ENCODE results near the gene LEAP2. TPM values are rescaled to one million over a fixed set of nuclear protein-coding genes. Genes with fewer than 3 reads are reported as not detected.

LEAP2 gene
- total RNA-seq, 1 donor from 2014 or later: 0.91 TPM

- H3K9me3 Mint-ChIP-seq (ENCODE audit: unreplicated experiment): no peaks in the 10 kb centered on the region
- no peak overlapping the region for H3K27ac Mint-ChIP-seq (ENCODE audit: unreplicated experiment)
- no peak for DNase-seq (ENCODE audit: extremely low spot score, unreplicated experiment)
- peaks cover 13% of the 10 kb centered on the region for H3K4me1 Mint-ChIP-seq (ENCODE audit: unreplicated experiment)
- H3K27me3 Mint-ChIP-seq (ENCODE audit: unreplicated experiment): no peaks in the 10 kb centered on the region
- TF ChIP-seq CTCF (IDR thresholded peaks at IDR 0.05): no peak
- no peak overlapping the region for H3K4me3 Mint-ChIP-seq (ENCODE audit: unreplicated experiment)
- peaks cover 25% of the 10 kb centered on the region for H3K36me3 Mint-ChIP-seq (ENCODE audit: unreplicated experiment)
These were observed 1.8 kb upstream of the LEAP2 start for GRCh38 chr5:132871459-132872284.

- no peak for DNase-seq (ENCODE audit: extremely low spot score, unreplicated experiment)
- Mint-ChIP-seq H3K36me3 (ENCODE audit: unreplicated experiment) (peaks cover 26% of the 10 kb centered on the region), H3K9me3 (ENCODE audit: unreplicated experiment) (no peaks in the 10 kb centered on the region), H3K4me3 (ENCODE audit: unreplicated experiment) (no peak overlapping the region), H3K27me3 (ENCODE audit: unreplicated experiment) (no peaks in the 10 kb centered on the region), H3K4me1 (ENCODE audit: unreplicated experiment) (peaks cover 5% of the 10 kb centered on the region), H3K27ac (ENCODE audit: unreplicated experiment) (no peak overlapping the region)
- TF ChIP-seq CTCF (IDR thresholded peaks at IDR 0.05): no peak
These were observed 715 bp upstream of the LEAP2 start for GRCh38 chr5:132872788-132873118.

- Mint-ChIP-seq H3K27me3 (ENCODE audit: unreplicated experiment) (no peaks in the 10 kb centered on the region), H3K9me3 (ENCODE audit: unreplicated experiment) (no peaks in the 10 kb centered on the region), H3K4me1 (ENCODE audit: unreplicated experiment) (no peaks in the 10 kb centered on the region), H3K27ac (ENCODE audit: unreplicated experiment) (no peak overlapping the region), H3K4me3 (ENCODE audit: unreplicated experiment) (no peak overlapping the region), H3K36me3 (ENCODE audit: unreplicated experiment) (peaks cover 28% of the 10 kb centered on the region)
- no peak for DNase-seq (ENCODE audit: extremely low spot score, unreplicated experiment)
- TF ChIP-seq CTCF (IDR thresholded peaks at IDR 0.05): no peak
These were observed 433 bp downstream of the LEAP2 start for GRCh38 chr5:132873930-132874271.

- Mint-ChIP-seq H3K27me3 (ENCODE audit: unreplicated experiment) (no peaks in the 10 kb centered on the region), H3K4me1 (ENCODE audit: unreplicated experiment) (no peaks in the 10 kb centered on the region), H3K36me3 (ENCODE audit: unreplicated experiment) (peaks cover 43% of the 10 kb centered on the region), H3K9me3 (ENCODE audit: unreplicated experiment) (no peaks in the 10 kb centered on the region), H3K27ac (ENCODE audit: unreplicated experiment) (no peak overlapping the region), H3K4me3 (ENCODE audit: unreplicated experiment) (no peak overlapping the region)
- no peak for DNase-seq (ENCODE audit: extremely low spot score, unreplicated experiment)
- TF ChIP-seq CTCF (IDR thresholded peaks at IDR 0.05): no peak
These were observed 2.7 kb downstream of the LEAP2 start for GRCh38 chr5:132876020-132876759.

- no peak for TF ChIP-seq CTCF (IDR thresholded peaks at IDR 0.05)
- DNase-seq (ENCODE audit: extremely low spot score, unreplicated experiment): no peak
- Mint-ChIP-seq H3K9me3 (ENCODE audit: unreplicated experiment) (no peaks in the 10 kb centered on the region), H3K27ac (ENCODE audit: unreplicated experiment) (no peak overlapping the region), H3K36me3 (ENCODE audit: unreplicated experiment) (peaks cover 47% of the 10 kb centered on the region), H3K4me3 (ENCODE audit: unreplicated experiment) (no peak overlapping the region), H3K27me3 (ENCODE audit: unreplicated experiment) (no peaks in the 10 kb centered on the region), H3K4me1 (ENCODE audit: unreplicated experiment) (no peaks in the 10 kb centered on the region)
These were observed 4.0 kb downstream of the LEAP2 start for GRCh38 chr5:132877466-132877865.
